Effector memory CD4-positive, alpha-beta T cell (primary cell): ENCODE results near the gene ATXN10.

Experiments used
- DNase-seq, 3 donors: peaks; one replicate each; pipeline ENCODE4 v3.0.0-alpha.2; 2020
- H3K27ac ChIP-seq: 2 replicates; pipeline ENCODE4 v1.7.0; 2013; ENCODE audit warnings: mild to moderate bottlenecking, low read length, moderate library complexity; ENCODE audit not compliant: insufficient read depth, poor library complexity, severe bottlenecking
- H3K27me3 ChIP-seq: replicated peaks from 2 replicates; pipeline ENCODE4 v1.7.0; 2013; ENCODE audit warnings: mild to moderate bottlenecking, low read length; ENCODE audit not compliant: insufficient read depth, control insufficient read depth, poor library complexity, severe bottlenecking
- H3K36me3 ChIP-seq: 2 replicates; pipeline ENCODE4 v1.7.0; 2013; ENCODE audit warnings: mild to moderate bottlenecking, low read length, moderate library complexity; ENCODE audit not compliant: control insufficient read depth, insufficient read depth
- H3K4me1 ChIP-seq: 2 replicates; pipeline ENCODE4 v1.7.0; 2013; ENCODE audit warnings: low read length, mild to moderate bottlenecking; ENCODE audit not compliant: control insufficient read depth, insufficient read depth, poor library complexity, severe bottlenecking
- H3K4me3 ChIP-seq: 2 replicates; pipeline ENCODE4 v1.7.0; 2013; ENCODE audit warnings: low read length, low read depth, mild to moderate bottlenecking; ENCODE audit not compliant: insufficient read depth, poor library complexity, severe bottlenecking
- H3K9me3 ChIP-seq: 2 replicates; pipeline ENCODE4 v1.7.0; 2013; ENCODE audit warnings: mild to moderate bottlenecking, low read length, moderate library complexity; ENCODE audit not compliant: control insufficient read depth

ATXN10 gene

GRCh38 chr22:45776313-45776585 lies 104.6 kb downstream of the ATXN10 start:
- Histone ChIP-seq H3K4me3 (no peak overlapping the region), H3K27me3 (no peaks in the 10 kb centered on the region), H3K36me3 (no peaks in the 10 kb centered on the region), H3K27ac (no peak overlapping the region), H3K9me3 (no peaks in the 10 kb centered on the region), H3K4me1 (no peaks in the 10 kb centered on the region)
- DNase-seq = no peak

GRCh38 chr22:45777046-45777851 lies 105.6 kb downstream of the ATXN10 start:
- Histone ChIP-seq H3K27ac (no peak overlapping the region), H3K36me3 (no peaks in the 10 kb centered on the region), H3K9me3 (no peaks in the 10 kb centered on the region), H3K4me1 (no peaks in the 10 kb centered on the region), H3K4me3 (no peak overlapping the region), H3K27me3 (no peaks in the 10 kb centered on the region)
- no peak for DNase-seq

- DNase-seq = no peak
- no peaks in the 10 kb centered on the region for H3K9me3 ChIP-seq
- H3K4me1 ChIP-seq = no peaks in the 10 kb centered on the region
- H3K4me3 ChIP-seq = no peak overlapping the region
- no peaks in the 10 kb centered on the region for H3K27me3 ChIP-seq
- H3K27ac ChIP-seq = no peak overlapping the region
- H3K36me3 ChIP-seq = no peaks in the 10 kb centered on the region
These were observed 106.3 kb downstream of the ATXN10 start for GRCh38 chr22:45777852-45778375.

GRCh38 chr22:45781459-45781858 lies 109.8 kb downstream of the ATXN10 start:
- no peaks in the 10 kb centered on the region for H3K9me3 ChIP-seq
- no peak overlapping the region for H3K4me3 ChIP-seq
- H3K27ac ChIP-seq = no peak overlapping the region
- no peaks in the 10 kb centered on the region for H3K4me1 ChIP-seq
- H3K27me3 ChIP-seq = no peaks in the 10 kb centered on the region
- H3K36me3 ChIP-seq = no peaks in the 10 kb centered on the region
- no peak for DNase-seq

- Histone ChIP-seq H3K27me3 (no peaks in the 10 kb centered on the region), H3K27ac (no peak overlapping the region), H3K9me3 (no peaks in the 10 kb centered on the region), H3K4me1 (no peaks in the 10 kb centered on the region), H3K4me3 (no peak overlapping the region), H3K36me3 (no peaks in the 10 kb centered on the region)
- no peak for DNase-seq
These were observed 110.3 kb downstream of the ATXN10 start for GRCh38 chr22:45781966-45782365.

GRCh38 chr22:45783021-45783420 lies 111.4 kb downstream of the ATXN10 start:
- DNase-seq = no peak
- no peak overlapping the region for H3K27ac ChIP-seq
- H3K9me3 ChIP-seq = no peaks in the 10 kb centered on the region

GRCh38 chr22:45783690-45784089 lies 112.1 kb downstream of the ATXN10 start:
- no peaks in the 10 kb centered on the region for H3K27me3 ChIP-seq
- DNase-seq = no peak

More at GRCh38 chr22:45783021-45783420, 111.4 kb downstream of the ATXN10 start:
- no peaks in the 10 kb centered on the region for H3K4me1 ChIP-seq
- H3K4me3 ChIP-seq = no peak overlapping the region
- no peaks in the 10 kb centered on the region for H3K27me3 ChIP-seq
- H3K36me3 ChIP-seq = no peaks in the 10 kb centered on the region

GRCh38 chr22:45784357-45785277 lies 113.0 kb downstream of the ATXN10 start:
- H3K27ac ChIP-seq = no peak overlapping the region

More at GRCh38 chr22:45783690-45784089, 112.1 kb downstream of the ATXN10 start:
- Histone ChIP-seq H3K4me1 (no peaks in the 10 kb centered on the region), H3K27ac (no peak overlapping the region), H3K4me3 (no peak overlapping the region), H3K36me3 (no peaks in the 10 kb centered on the region), H3K9me3 (no peaks in the 10 kb centered on the region)

GRCh38 chr22:45785458-45785857 lies 113.8 kb downstream of the ATXN10 start:
- no peak overlapping the region for H3K27ac ChIP-seq
- H3K4me1 ChIP-seq = no peaks in the 10 kb centered on the region
- no peak for DNase-seq
- no peaks in the 10 kb centered on the region for H3K36me3 ChIP-seq
- no peak overlapping the region for H3K4me3 ChIP-seq
- H3K27me3 ChIP-seq = no peaks in the 10 kb centered on the region
- no peaks in the 10 kb centered on the region for H3K9me3 ChIP-seq

More at GRCh38 chr22:45784357-45785277, 113.0 kb downstream of the ATXN10 start:
- H3K27me3 ChIP-seq = no peaks in the 10 kb centered on the region
- DNase-seq = no peak
- no peak overlapping the region for H3K4me3 ChIP-seq
- H3K9me3 ChIP-seq = no peaks in the 10 kb centered on the region
- no peaks in the 10 kb centered on the region for H3K4me1 ChIP-seq
- H3K36me3 ChIP-seq = no peaks in the 10 kb centered on the region

- Histone ChIP-seq H3K27ac (no peak overlapping the region), H3K4me1 (no peaks in the 10 kb centered on the region), H3K36me3 (no peaks in the 10 kb centered on the region), H3K4me3 (no peak overlapping the region), H3K9me3 (no peaks in the 10 kb centered on the region), H3K27me3 (no peaks in the 10 kb centered on the region)
- no peak for DNase-seq
These were observed 115.1 kb downstream of the ATXN10 start for GRCh38 chr22:45786726-45787125.
